Tibial artery (tissue), 4 donors: ENCODE measurements around the gene ISOC1.

ENCODE experiments used
- DNase-seq, 2 donors: peaks; one replicate each; pipeline ENCODE4 v3.0.0-alpha.2; 2019
- H3K27ac ChIP-seq, 2 donors: fragments of 200-600 bp; sonication (generic) in 1 of 2; 1 replicate in 1 of 2; 2 replicates in 1 of 2; pipeline ENCODE4 v1.5.1; 2018 to 2019; ENCODE audit warnings: mild to moderate bottlenecking in 1 of 2
- H3K27me3 ChIP-seq, 2 donors: fragments of 200-600 bp; sonication (generic) in 1 of 2; one replicate each; pipeline versions ENCODE4 v1.5.1 to v1.6.0; 2016 to 2019
- H3K36me3 ChIP-seq, 3 donors: fragments of 200-600 bp; sonication (generic) in 2 of 3; one replicate each; pipeline ENCODE4 v1.5.1; 2016 to 2019; ENCODE audit warnings: mild to moderate bottlenecking in 2 of 3
- H3K4me1 ChIP-seq, 4 donors: fragments of 200-600 bp; sonication (generic) in 2 of 4; 1 replicate in 3 of 4; 2 replicates in 1 of 4; pipeline ENCODE4 v1.5.1; 2016 to 2019
- H3K4me3 ChIP-seq, 2 donors: fragments of 200-600 bp; sonication (generic) in 1 of 2; 1 replicate in 1 of 2; 2 replicates in 1 of 2; pipeline ENCODE4 v1.5.1; 2018 to 2019; ENCODE audit warnings: mild to moderate bottlenecking in 2 of 2
- H3K9me3 ChIP-seq, 3 donors: fragments of 200-600 bp; sonication (generic) in 1 of 3; one replicate each; pipeline ENCODE4 v1.5.1; 2016 to 2019
- CTCF ChIP-seq, 2 experiments: fragments of 200-600 bp in 1 of 2; fragments of 450-650 bp in 1 of 2; IDR thresholded peaks; one replicate each; pipeline ENCODE4 v1.5.1; 2017 to 2019; ENCODE audit warnings: antibody characterized with exemption in 2 of 2, mild to moderate bottlenecking in 1 of 2, moderate library complexity in 1 of 2
- intact Hi-C: fragments of 100-400 bp; cut with DNase I; formaldehyde crosslinking; loops from one replicate; pipeline ENCODE4 v1.15.0; 2023; ENCODE audit warnings: low total_unique reads

The ISOC1 gene

GRCh38 chr5:129096382-129096991 lies 1.9 kb downstream of the ISOC1 start:
- Histone ChIP-seq H3K36me3 (no peaks in the 10 kb centered on the region), H3K4me1 (peaks cover 0 to 12% (median 3%) of the 10 kb centered on the region in 4 donors), H3K27me3 (no peaks in the 10 kb centered on the region), H3K9me3 (no peaks in the 10 kb centered on the region), H3K4me3 (no peak overlapping the region), H3K27ac (no peak overlapping the region)
- no peak for DNase-seq
- intact Hi-C loops, result no loop called here
- no peak for TF ChIP-seq CTCF (IDR thresholded peaks at IDR 0.05)

- H3K27ac ChIP-seq, result no peak overlapping the region
Measured at GRCh38 chr5:129097498-129098296, 3.1 kb downstream of the ISOC1 start.

GRCh38 chr5:129098488-129099183 lies 4.1 kb downstream of the ISOC1 start:
- no peaks in the 10 kb centered on the region for H3K27me3 ChIP-seq
- intact Hi-C loops, result no loop called here
- DNase-seq, result no peak
- no peak overlapping the region for H3K4me3 ChIP-seq
- TF ChIP-seq CTCF (IDR thresholded peaks at IDR 0.05), result no peak
- no peaks in the 10 kb centered on the region for H3K36me3 ChIP-seq
- H3K27ac ChIP-seq, result no peak overlapping the region
- H3K4me1 ChIP-seq, result peaks cover 0 to 12% (median 3%) of the 10 kb centered on the region in 4 donors
- no peaks in the 10 kb centered on the region for H3K9me3 ChIP-seq

More at GRCh38 chr5:129097498-129098296, 3.1 kb downstream of the ISOC1 start:
- intact Hi-C loops, result no loop called here
- H3K9me3 ChIP-seq, result no peaks in the 10 kb centered on the region
- H3K27me3 ChIP-seq, result no peaks in the 10 kb centered on the region
- no peak for TF ChIP-seq CTCF (IDR thresholded peaks at IDR 0.05)
- H3K36me3 ChIP-seq, result no peaks in the 10 kb centered on the region
- H3K4me1 ChIP-seq, result peaks cover 0 to 12% (median 3%) of the 10 kb centered on the region in 4 donors
- no peak for DNase-seq
- H3K4me3 ChIP-seq, result no peak overlapping the region

GRCh38 chr5:129099184-129099569 lies 4.6 kb downstream of the ISOC1 start:
- TF ChIP-seq CTCF (IDR thresholded peaks at IDR 0.05), result no peak
- Histone ChIP-seq H3K27me3 (no peaks in the 10 kb centered on the region), H3K27ac (no peak overlapping the region), H3K4me3 (no peak overlapping the region), H3K4me1 (peaks cover 0 to 12% (median 3%) of the 10 kb centered on the region in 4 donors), H3K36me3 (no peaks in the 10 kb centered on the region), H3K9me3 (no peaks in the 10 kb centered on the region)
- no peak for DNase-seq
- intact Hi-C loops, result no loop called here

GRCh38 chr5:129101794-129102193 lies 7.2 kb downstream of the ISOC1 start:
- Histone ChIP-seq H3K4me3 (no peak overlapping the region), H3K36me3 (peaks cover 0 to 10% (median 2%) of the 10 kb centered on the region in 3 donors), H3K27ac (no peak overlapping the region), H3K27me3 (no peaks in the 10 kb centered on the region), H3K4me1 (peaks cover 0 to 5% (median 0%) of the 10 kb centered on the region in 4 donors), H3K9me3 (no peaks in the 10 kb centered on the region)
- DNase-seq, result no peak
- no peak for TF ChIP-seq CTCF (IDR thresholded peaks at IDR 0.05)
- intact Hi-C loops, result loop anchor here (1.0 kb wide), 1 partner anchor 30 kb away; no protein-coding TSS in a partner anchor
